Uterus (tissue), 2 donors: Measurements from ENCODE around the gene RAD51B.

Experiments
- CTCF ChIP-seq, 4 experiments: fragments of 200-600 bp in 2 of 4; fragments of 450-650 bp in 2 of 4; sonication (generic) in 2 of 4; IDR thresholded peaks; one replicate each; pipeline ENCODE4 v1.5.1; 2016 to 2019; ENCODE audit warnings: antibody characterized with exemption in 4 of 4, mild to moderate bottlenecking in 2 of 4, moderate library complexity in 1 of 4
- POLR2A ChIP-seq, 2 donors: fragments of 450-650 bp; IDR thresholded peaks; one replicate each; pipeline ENCODE4 v1.6.1; 2016; ENCODE audit warnings: antibody characterized with exemption in 2 of 2, mild to moderate bottlenecking in 1 of 2, moderate library complexity in 1 of 2

- TF ChIP-seq POLR2A (IDR thresholded peaks at IDR 0.05) (no peak), CTCF (IDR thresholded peaks at IDR 0.05) (no peak)
These were observed 321.9 kb downstream of the RAD51B start for GRCh38 chr14:68141281-68142088.
